C1 segment of cervical spinal cord (tissue), 14 donors: ENCODE data around the gene LEP.

ENCODE experiments used
- DNase-seq, 14 donors: peaks; one replicate each; lab custom pipeline; 2025; lab: John Stamatoyannopoulos, UW

Gene LEP

GRCh38 chr7:128240696-128241386 is at the start of gene LEP:
Gene LEP (plus strand): TSS chr7:128241278. CDS start chr7:128252019, 10,741 bp downstream.
- DNase-seq = no peak

DNA sequence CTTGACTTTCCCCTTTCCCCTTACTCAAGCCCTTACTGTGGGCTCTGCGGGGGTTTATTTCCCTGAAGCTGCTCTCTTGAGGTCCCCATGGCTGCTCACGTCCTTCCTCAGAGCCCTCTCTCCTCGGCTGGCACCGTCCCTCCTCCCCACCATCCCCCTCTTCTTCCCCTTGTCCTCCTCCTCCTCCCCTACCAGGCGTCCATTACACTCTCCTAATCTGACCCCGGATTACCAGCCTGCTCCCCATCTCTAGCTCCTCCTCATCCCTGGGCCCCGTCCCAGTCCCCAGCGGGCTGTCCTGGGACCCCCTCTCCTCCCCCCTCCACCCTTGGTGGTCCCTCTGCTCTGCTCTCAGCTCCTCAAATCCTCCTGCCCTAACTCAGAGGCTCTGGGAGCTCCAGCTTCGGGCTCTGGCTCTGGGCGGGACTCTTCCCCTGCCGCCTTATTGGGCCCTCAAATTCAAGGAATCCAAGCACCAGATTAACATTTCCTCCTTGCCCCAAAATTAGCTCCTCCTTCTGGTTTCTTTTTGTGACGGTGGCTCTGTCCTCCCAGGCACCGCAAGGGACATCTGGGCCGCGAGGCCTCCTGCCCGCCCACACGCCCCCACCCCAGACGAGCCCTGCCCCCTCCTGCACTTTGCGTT is 48.5 kb upstream of the LEP start:
- DNase-seq = no peak

- DNase-seq = no peak
Measured at GRCh38 chr7:128194533-128195282, 46.4 kb upstream of the LEP start.

DNA sequence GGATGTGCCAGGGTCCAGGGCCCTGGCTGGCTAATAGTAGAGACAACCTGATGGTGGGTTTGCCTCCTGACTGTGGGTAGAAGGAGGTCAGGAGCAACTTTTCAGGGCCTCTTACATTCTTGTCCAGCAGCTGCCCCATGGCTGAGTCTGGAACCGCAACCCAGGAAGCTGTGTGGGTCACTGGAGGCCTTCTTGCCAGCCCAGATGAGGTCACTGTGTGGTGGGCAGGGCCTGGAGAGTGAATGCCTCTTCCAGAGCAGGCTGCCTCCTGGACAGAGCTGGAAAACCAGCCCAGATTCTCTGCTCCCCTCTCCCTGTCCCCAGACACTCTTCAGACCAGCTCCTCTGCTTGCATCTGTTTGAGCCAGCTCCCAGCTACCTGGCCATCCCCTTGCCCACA is 43.5 kb upstream of the LEP start:
- no peak for DNase-seq

DNA sequence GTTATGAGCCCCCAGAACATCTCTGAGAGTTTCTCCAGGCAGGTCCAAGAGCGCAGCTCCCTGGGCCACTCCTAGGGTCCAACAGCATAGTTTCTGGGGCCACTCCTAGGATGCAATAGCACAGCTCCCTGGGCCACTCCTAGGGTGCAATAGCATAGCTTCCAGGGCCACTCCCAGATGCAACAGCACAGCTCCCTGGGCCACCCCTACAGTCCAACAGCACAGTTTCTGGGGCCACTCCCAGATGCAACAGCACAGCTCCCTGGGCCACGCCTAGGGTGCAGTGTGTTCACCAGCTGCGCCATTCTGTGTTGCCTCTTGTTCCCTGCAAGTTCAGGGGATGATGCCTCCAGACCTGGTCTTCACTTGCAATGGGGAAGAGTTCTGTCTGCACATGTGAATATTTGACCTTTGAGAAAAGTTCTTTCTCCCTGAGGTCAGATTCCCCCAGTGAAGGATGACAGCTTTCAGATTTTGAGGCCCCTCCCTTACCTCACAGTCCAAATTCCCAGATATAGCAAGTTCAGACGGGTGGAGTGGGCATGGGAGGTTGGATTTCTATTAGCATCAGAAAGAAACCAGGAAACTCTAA is 43.0 kb upstream of the LEP start:
- DNase-seq = no peak

GRCh38 chr7:128200376-128200775 is 40.7 kb upstream of the LEP start:
- no peak for DNase-seq

DNA sequence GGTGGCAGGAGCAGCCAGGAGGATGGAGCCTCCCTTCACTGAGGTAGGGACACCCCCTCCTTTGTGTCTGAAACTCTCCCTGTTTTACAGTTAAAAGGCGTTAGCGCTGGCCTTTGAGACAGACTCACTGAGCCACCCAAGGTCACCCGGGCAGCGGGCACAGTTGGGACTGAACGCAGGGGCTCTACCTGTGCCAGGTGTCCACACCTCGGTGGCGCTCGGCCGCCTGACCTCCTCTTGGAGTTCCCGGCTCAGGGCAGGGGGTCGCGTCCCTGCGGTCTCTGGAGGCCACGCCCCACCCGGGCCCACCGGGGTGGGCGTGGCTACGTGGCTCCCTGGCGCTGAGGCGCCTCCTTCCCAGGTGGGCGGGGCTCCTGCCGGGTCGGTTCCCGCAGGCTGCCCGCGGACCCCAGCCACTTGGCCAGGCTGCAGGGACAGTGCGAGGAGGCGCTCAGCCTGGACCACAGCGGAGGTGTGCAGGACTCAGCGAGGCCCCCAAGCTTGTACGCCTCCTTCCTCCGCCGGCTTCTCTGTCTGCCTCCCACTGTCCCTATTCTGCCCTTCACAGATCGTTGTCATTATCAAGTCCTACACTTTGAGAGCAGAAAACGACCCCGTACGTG is 39.9 kb upstream of the LEP start:
- no peak for DNase-seq

GRCh38 chr7:128201690-128202085 is 39.4 kb upstream of the LEP start:
- DNase-seq = no peak

DNA sequence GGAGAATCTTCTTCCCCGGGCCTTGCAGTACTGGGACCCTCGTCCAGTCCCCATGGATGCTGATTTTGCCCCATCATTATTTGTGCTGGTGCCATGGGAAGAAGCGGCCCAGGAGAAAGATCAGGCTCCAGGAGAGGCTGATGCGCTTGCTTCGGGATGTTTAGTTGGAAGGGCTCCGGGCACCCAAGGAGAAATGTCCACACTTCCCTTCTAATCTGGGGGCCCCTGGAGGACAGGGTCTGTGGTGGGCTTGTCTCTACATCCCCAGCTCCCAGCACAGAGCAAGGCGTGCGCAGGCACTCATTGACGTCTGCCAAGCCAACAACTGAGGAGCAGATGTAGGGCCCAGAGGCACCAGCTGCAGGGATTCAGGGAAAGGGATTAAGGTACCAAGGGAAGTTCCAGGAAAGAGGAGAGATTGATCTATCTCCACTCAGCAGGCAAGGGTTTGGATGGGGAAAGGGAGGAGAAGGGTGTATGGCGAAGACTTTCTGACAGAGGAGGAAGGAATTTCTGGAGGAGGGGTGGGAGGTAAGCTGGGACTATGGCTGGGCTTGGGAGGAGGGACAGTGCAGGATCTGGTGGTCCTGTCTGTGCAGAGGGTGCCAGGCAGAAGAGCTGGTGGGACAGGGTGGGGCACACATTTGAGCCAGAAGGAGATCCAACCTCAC is 38.7 kb upstream of the LEP start:
- DNase-seq = no peak

GRCh38 chr7:128203047-128203491 is 38.0 kb upstream of the LEP start:
- no peak for DNase-seq

- DNase-seq = no peak
Measured at GRCh38 chr7:128203710-128204214, 37.3 kb upstream of the LEP start.

GRCh38 chr7:128204455-128204854 is 36.6 kb upstream of the LEP start:
- no peak for DNase-seq

GRCh38 chr7:128205068-128205467 is 36.0 kb upstream of the LEP start:
- DNase-seq = no peak

DNA sequence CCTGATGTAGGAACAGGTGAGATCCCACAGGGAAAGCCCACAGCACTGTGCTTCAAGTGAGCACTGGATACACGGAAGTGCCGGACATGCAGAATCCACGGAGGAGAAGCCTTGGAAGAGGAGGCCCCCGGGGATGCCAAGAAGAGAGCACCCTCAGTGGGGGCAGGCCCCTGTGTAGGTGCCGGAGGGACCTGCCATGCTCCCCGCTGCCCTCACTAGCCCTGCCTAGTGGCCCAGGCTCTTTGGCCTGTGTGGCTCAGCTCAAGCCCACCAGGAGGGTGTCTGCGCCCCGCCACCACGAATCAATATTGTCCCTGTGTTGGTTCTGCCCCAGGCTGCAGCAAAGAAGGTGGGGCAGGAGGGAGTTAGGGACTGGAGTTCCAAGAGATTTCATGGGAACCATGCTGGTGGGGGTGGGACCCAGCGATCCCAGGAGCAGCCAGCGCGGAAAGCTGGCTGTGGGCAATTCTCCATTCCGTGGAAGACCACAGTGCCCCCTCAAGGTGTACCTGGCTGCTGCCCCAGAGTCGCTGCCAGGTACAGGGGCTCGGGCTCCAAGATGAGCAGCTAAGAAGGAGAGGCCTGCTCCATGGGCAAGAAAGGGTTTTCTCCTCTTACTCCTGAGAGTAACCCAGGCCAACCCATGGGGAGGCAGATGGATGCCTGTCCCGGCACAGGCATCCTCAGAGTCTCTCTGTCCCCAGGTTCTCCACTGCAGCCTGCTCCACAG is 34.9 kb upstream of the LEP start:
- no peak for DNase-seq

DNA sequence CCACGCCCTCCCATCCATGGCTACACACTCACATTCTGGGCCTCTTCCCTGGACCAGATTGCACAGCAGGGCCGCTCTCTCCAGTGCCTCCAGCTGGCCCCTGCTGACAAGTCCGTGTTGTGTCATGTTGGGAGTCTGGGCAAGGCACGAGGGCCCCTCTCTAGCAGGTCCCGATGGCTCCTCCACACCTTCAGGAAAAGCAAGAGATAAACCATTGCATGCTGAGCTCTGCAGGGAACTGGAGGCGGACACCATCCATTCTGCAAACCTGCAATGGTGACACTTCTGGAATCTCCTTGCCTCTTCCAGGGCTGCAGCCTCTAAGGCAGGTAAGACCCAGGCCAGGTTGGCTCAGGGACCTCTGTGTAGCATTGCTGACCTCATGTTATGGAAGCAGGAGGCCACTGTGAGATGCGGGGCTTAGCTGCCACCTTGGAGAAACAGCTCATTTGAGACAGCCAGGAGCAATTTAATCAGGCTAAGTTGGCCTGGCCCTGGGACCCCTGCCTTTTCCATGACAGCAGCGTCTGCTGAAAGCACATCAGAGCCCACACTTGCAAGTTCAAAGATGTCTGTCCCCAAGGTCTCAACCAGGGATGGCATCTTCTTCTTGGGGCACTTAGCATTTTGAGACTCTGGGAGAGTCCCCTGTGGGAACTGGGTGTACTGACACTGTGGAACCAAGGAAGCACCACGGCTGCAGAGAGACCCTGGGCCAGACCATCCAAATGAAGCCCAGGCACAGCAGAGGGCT is 34.2 kb upstream of the LEP start:
- DNase-seq = peak in 1 of 14 donors; percentile 46

DNA sequence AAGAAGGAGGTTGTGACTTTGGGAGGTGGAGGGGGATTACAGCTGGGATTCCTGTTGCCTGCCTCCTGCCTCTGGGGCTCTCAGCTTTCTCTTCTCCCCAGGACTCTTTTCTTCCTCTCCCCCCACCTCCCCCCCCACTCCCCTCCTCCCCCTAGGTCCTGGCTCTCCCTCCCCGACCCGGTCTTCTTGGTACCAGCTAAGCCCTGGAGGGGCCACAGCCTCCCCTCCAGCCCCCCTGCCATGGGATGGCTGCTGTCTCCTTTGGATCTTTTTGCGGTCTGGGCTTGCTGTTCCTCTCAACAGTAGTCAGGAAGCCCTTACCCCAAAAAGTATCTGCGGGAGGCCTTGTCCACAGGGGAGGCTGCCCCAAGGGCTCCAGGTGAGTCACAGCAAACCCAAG is 33.5 kb upstream of the LEP start:
- no peak for DNase-seq

GRCh38 chr7:128209229-128210035 is 31.6 kb upstream of the LEP start:
- DNase-seq = peak in 12 of 14 donors; percentile 4 to 67 (median 29)

GRCh38 chr7:128210036-128210347 is 31.1 kb upstream of the LEP start:
- no peak for DNase-seq
